ENCODE results near the gene ADAMTSL5.

ADAMTSL5 gene

DNA sequence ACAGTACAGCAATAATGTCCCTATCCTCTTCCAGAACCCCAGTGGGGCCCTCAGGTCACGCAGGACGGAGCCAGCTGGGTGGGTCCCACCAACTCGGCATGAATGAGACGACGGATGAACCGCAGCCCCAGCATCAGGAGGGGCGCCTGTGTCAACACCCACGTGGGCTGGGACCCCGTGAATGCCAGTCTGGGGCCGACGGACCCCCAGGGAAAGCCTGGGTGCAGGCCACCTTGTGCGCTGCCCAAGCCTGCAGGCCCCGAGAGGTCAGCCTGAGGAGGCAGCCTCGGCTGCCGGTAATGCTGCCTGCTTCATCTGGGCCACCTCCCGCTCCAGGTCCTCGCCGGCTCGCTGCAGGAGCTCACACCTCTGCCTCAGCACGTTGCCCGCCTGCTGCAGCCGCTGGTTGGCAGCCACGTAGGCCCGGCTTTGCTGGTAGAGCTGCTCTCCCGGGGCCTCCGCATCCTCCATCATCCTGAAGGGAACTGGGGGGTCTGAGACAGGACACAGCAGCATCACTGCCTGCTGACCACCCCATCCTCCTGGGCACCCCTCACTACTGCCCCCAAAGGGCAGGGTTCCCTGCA lies 38.0 kb downstream of the ADAMTSL5 start:
- Histone ChIP-seq H3K9ac (ENCODE audit: low read depth, low read length, poor library complexity, severe bottlenecking) (no peak overlapping the region), H2AFZ (ENCODE audit: low read length) (no peak overlapping the region), H3K9me3 (ENCODE audit: insufficient read depth, low read depth, low read length) (no peaks in the 10 kb centered on the region), H3K9me2 (replicated peaks; ENCODE audit: low read depth, low read length) (no peaks in the 10 kb centered on the region), H3K27me3 (ENCODE audit: insufficient read depth, low read length, poor library complexity, severe bottlenecking) (no peaks in the 10 kb centered on the region), H3K79me2 (ENCODE audit: insufficient read depth, low read length) (peaks cover 33% of the 10 kb centered on the region), H3K36me3 (ENCODE audit: insufficient read depth, low read length) (no peaks in the 10 kb centered on the region), H3K4me2 (ENCODE audit: low read depth, low read length, poor library complexity, severe bottlenecking) (no peak overlapping the region), H3F3A (ENCODE audit: low read depth) (no peaks in the 10 kb centered on the region), H3K4me1 (ENCODE audit: insufficient read depth, low read length, poor library complexity, severe bottlenecking) (peaks cover 7% of the 10 kb centered on the region), H3K4me3 (ENCODE audit: low read length, poor library complexity, severe bottlenecking) (no peak overlapping the region), H4K20me1 (ENCODE audit: insufficient read depth, low read length, poor library complexity, severe bottlenecking) (peaks cover 32% of the 10 kb centered on the region)
- no peak for TF ChIP-seq EZH2phosphoT487 (IDR thresholded peaks at IDR 0.05; ENCODE audit: borderline replicate concordance)
- TF ChIP-seq CTCF (conservative IDR thresholded peaks at IDR 0.05; ENCODE audit: low read length): no peak

- Histone ChIP-seq H3K27me3 (ENCODE audit: insufficient read depth, low read length, poor library complexity, severe bottlenecking) (no peaks in the 10 kb centered on the region), H4K20me1 (ENCODE audit: insufficient read depth, low read length, poor library complexity, severe bottlenecking) (peaks cover 32% of the 10 kb centered on the region), H3K9ac (ENCODE audit: low read depth, low read length, poor library complexity, severe bottlenecking) (no peak overlapping the region)
These were observed 38.6 kb downstream of the ADAMTSL5 start for GRCh38 chr19:1474011-1474764.

DNA sequence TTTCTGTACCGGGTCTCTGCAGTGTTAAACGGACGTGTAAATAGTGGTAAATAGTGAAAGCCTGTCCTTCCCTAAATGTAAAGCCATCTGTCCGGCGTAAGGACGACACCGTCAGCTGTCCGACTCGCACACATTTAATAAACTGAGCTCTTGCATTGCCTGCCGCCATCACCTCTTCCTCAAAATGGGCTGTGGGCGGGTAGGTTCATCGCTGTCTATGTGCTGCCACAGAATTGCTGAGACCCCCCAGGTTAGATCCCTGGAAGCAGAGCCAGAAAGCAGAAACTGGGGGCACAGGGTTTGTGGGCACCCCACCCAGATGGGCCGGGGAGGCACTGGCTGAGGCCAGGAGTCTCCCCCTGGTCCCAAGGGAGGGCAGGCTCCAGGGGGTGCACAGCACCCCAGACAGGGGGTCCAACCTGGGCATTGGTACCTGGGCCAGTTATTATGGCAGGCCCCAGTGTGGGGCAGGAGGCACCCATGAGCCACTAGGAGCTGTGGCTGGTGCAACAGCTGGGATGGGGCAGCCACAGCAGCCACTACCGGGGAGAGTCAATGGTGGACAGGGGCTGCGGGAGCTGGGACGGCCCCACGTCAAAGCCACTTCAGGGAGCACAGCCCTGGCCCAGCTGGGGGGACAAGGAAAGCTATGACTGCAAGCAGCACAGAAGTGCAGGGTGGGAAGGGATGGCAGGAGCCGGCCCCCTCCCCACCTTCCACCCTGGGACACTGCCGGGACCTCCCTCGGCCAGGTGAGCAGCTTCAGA lies 39.6 kb downstream of the ADAMTSL5 start:
- H3K4me2 ChIP-seq (ENCODE audit: low read depth, low read length, poor library complexity, severe bottlenecking): no peak overlapping the region
- H3K36me3 ChIP-seq (ENCODE audit: insufficient read depth, low read length): no peaks in the 10 kb centered on the region
- peaks cover 27% of the 10 kb centered on the region for H4K20me1 ChIP-seq (ENCODE audit: insufficient read depth, low read length, poor library complexity, severe bottlenecking)
- no peaks in the 10 kb centered on the region for H3K9me2 ChIP-seq (replicated peaks; ENCODE audit: low read depth, low read length)
- H3K27me3 ChIP-seq (ENCODE audit: insufficient read depth, low read length, poor library complexity, severe bottlenecking): no peaks in the 10 kb centered on the region
- H3K4me3 ChIP-seq (ENCODE audit: low read length, poor library complexity, severe bottlenecking): no peak overlapping the region
- no peak overlapping the region for H2AFZ ChIP-seq (ENCODE audit: low read length)
- peaks cover 7% of the 10 kb centered on the region for H3K4me1 ChIP-seq (ENCODE audit: insufficient read depth, low read length, poor library complexity, severe bottlenecking)
- H3K9ac ChIP-seq (ENCODE audit: low read depth, low read length, poor library complexity, severe bottlenecking): no peak overlapping the region
- H3F3A ChIP-seq (ENCODE audit: low read depth): no peaks in the 10 kb centered on the region
- H3K79me2 ChIP-seq (ENCODE audit: insufficient read depth, low read length): peaks cover 26% of the 10 kb centered on the region
- TF ChIP-seq CTCF (conservative IDR thresholded peaks at IDR 0.05; ENCODE audit: low read length) (no peak), EZH2phosphoT487 (IDR thresholded peaks at IDR 0.05; ENCODE audit: borderline replicate concordance) (no peak)
- H3K9me3 ChIP-seq (ENCODE audit: insufficient read depth, low read depth, low read length): no peaks in the 10 kb centered on the region

More at GRCh38 chr19:1474011-1474764, 38.6 kb downstream of the ADAMTSL5 start:
- Histone ChIP-seq H3K9me2 (replicated peaks; ENCODE audit: low read depth, low read length) (no peaks in the 10 kb centered on the region), H2AFZ (ENCODE audit: low read length) (no peak overlapping the region), H3K4me1 (ENCODE audit: insufficient read depth, low read length, poor library complexity, severe bottlenecking) (peaks cover 7% of the 10 kb centered on the region), H3K9me3 (ENCODE audit: insufficient read depth, low read depth, low read length) (no peaks in the 10 kb centered on the region), H3K79me2 (ENCODE audit: insufficient read depth, low read length) (peaks cover 33% of the 10 kb centered on the region), H3F3A (ENCODE audit: low read depth) (no peaks in the 10 kb centered on the region), H3K4me2 (ENCODE audit: low read depth, low read length, poor library complexity, severe bottlenecking) (no peak overlapping the region), H3K36me3 (ENCODE audit: insufficient read depth, low read length) (no peaks in the 10 kb centered on the region), H3K4me3 (ENCODE audit: low read length, poor library complexity, severe bottlenecking) (no peak overlapping the region)
- TF ChIP-seq CTCF (conservative IDR thresholded peaks at IDR 0.05; ENCODE audit: low read length) (no peak), EZH2phosphoT487 (IDR thresholded peaks at IDR 0.05; ENCODE audit: borderline replicate concordance) (no peak)
